ENCODE results near the gene CMPK2. TPM values are rescaled to one million over a fixed set of nuclear protein-coding genes. Genes with fewer than 3 reads are reported as not detected.

Gene CMPK2
- total RNA-seq, 1 experiment from 2014 or later = 0.55 TPM

DNA sequence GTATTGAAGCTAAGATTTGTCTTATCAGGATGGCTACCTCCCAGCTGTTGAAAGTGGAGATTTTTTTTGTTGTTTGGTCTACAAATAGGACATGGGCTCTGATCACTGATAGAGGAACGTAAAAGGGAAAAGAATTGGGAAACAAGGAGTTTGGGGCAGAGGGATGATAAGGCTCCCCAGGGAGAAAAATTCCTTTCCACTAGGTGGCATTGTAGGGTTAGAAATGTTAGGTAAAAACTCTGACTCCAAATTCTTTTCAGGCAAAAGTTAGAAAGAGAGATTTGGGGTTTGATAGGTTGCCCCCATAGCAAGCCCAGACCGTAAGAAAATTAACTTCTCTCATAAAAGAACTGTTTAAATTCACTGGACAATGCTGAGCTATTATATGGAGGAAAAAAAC, 19.8 kb downstream of the CMPK2 start:
- Histone ChIP-seq H3K9me3 (replicated peaks) (peaks cover 12% of the 10 kb centered on the region), H3K27ac (no peak overlapping the region), H3K36me3 (no peaks in the 10 kb centered on the region), H3K4me1 (replicated peaks) (no peaks in the 10 kb centered on the region), H3K4me3 (no peak overlapping the region), H3K27me3 (replicated peaks) (no peaks in the 10 kb centered on the region)
- no peak for DNase-seq (ENCODE audit: low read depth in 1 of 2, low spot score in 2 of 2)

DNA sequence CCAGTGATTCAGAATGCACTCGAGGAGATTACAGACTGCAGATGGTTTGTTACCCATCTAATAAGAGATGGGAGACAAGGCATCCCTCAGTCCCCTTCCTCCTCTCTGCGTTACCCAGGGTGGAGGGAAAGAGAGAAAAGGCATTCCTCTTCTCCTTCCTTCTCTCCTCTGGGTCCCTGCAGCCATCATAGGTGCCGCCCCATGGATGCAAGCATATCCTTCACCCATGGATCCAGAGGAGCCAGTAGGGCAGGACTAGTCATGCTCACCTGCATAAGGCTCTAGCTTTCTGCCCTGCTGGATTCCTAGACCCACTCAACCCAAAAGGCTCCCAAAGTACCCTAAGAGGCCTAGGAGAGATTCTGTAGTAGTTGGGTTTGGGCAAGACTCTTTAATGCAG, 20.4 kb downstream of the CMPK2 start:
- Histone ChIP-seq H3K36me3 (no peaks in the 10 kb centered on the region), H3K4me3 (no peak overlapping the region), H3K4me1 (replicated peaks) (no peaks in the 10 kb centered on the region), H3K27me3 (replicated peaks) (no peaks in the 10 kb centered on the region), H3K9me3 (replicated peaks) (peaks cover 12% of the 10 kb centered on the region), H3K27ac (no peak overlapping the region)
- no peak for DNase-seq (ENCODE audit: low read depth in 1 of 2, low spot score in 2 of 2)

DNA sequence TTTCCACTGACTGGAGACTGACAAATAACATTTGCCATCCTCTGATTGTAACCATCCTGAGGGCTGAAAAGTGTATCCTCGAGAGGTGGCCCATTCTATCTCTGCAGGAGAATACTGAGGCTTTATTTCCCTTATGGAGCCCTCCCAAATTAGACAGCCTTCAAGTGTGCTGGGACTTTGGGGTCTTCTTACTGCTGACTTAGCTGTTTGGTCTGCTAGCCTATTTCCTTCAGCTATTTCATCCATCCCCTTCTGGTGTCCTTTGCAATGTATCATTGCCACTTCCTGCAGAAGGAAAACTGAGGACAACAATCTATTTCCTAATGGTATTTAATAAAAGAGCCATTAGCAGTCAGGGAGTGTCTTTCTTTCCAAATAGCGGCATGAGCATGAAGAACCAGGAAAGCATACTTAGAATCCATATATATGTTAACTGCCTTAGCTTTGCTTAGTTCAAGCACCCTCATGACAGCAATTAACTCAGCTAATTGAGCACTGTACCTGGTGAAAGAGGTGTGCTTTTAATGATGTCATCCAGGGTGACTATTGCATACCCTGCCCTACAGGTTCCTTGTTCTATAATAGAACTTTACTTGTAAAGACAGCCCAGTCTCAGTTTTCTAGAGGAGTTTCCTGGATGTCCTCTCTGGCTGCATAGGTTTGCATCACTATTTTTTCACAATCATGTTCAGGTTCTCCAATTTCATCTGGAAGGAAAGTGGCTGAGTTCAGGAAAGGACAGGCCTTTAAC, 24.0 kb downstream of the CMPK2 start:
- Histone ChIP-seq H3K27ac (no peak overlapping the region), H3K9me3 (replicated peaks) (peaks cover 12% of the 10 kb centered on the region), H3K27me3 (replicated peaks) (no peaks in the 10 kb centered on the region), H3K36me3 (no peaks in the 10 kb centered on the region), H3K4me3 (no peak overlapping the region), H3K4me1 (replicated peaks) (no peaks in the 10 kb centered on the region)
- no peak for DNase-seq (ENCODE audit: low read depth in 1 of 2, low spot score in 2 of 2)

DNA sequence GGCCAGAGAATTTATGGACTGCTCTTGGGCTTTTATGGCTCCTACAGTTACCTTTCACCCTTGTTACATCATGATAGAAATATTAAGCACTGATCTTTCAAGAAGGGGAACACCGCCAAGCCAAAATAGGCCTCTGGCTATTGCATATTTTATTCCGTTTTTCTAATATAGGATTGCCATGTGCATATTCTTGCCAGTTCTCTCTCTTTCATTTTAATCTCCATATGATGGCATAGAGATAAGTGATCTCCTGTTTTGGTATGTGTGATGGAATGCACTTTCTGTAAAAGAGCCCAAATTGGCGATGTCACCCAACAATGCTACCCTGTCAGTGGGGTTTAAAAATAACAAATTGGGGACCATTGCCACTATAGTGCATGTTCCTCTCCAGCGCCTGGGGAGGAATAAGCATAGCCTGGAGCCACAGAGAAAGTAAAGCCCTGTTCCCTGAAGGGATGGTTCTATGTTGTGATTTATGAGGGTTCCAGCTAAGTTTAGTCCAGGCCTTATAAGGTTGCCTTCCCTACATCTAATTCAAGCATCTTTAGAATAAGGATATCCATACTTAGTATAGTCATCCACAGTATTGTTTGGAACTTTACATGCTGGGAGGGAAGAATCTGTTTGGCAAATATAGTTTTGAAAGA, 26.9 kb downstream of the CMPK2 start:
- H3K27me3 ChIP-seq (replicated peaks) = no peaks in the 10 kb centered on the region
- DNase-seq (ENCODE audit: low read depth in 1 of 2, low spot score in 2 of 2) = no peak
- H3K27ac ChIP-seq = no peak overlapping the region

DNA sequence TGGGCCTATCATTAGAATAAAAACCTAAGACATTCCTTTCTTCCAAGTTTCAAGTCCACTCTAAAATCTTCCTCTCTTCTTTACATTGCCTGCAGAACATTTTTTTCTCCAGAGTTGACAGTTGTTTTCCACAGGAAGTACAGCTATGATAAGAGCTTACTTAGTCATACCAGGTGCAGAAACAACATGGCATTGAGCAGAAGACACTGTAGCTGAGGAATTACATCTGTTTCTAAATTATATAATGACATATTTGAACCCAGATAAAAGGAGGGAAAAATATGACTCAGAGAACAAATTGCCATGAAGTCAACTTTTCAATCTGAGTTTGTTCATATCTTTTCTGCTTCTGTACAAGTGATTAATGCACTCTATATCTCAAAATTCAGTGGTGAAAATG, 30.2 kb downstream of the CMPK2 start:
- no peak overlapping the region for H3K4me3 ChIP-seq
- H3K4me1 ChIP-seq (replicated peaks) = no peaks in the 10 kb centered on the region
- H3K9me3 ChIP-seq (replicated peaks) = peaks cover 3% of the 10 kb centered on the region
- H3K27me3 ChIP-seq (replicated peaks) = no peaks in the 10 kb centered on the region
- no peak for DNase-seq (ENCODE audit: low read depth in 1 of 2, low spot score in 2 of 2)
- H3K36me3 ChIP-seq = no peaks in the 10 kb centered on the region
- no peak overlapping the region for H3K27ac ChIP-seq

More for the DNA sequence above, 26.9 kb downstream of the CMPK2 start:
- Histone ChIP-seq H3K36me3 (no peaks in the 10 kb centered on the region), H3K9me3 (replicated peaks) (peaks cover 3% of the 10 kb centered on the region), H3K4me3 (no peak overlapping the region), H3K4me1 (replicated peaks) (no peaks in the 10 kb centered on the region)

DNA sequence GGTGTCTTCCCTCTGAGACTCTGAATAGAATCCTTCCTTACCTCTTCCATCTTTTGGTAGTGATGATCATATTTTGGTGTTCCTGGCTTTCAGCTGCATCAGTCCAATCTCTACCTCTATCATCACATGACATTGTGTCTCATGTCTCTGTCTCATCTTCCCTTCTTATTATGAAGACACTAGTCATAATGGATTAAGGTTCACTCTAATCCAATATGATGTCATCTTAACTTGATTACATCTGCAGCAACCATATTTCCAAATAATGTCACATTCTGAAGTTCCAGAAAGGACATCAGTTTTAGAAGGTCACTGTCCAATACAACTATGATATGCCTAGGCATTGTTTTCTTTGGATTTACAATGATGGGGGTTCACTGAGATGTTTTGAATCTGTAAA, 31.5 kb downstream of the CMPK2 start:
- DNase-seq (ENCODE audit: low read depth in 1 of 2, low spot score in 2 of 2) = no peak
- Histone ChIP-seq H3K27ac (no peak overlapping the region), H3K4me1 (replicated peaks) (no peaks in the 10 kb centered on the region), H3K36me3 (no peaks in the 10 kb centered on the region), H3K27me3 (replicated peaks) (no peaks in the 10 kb centered on the region), H3K9me3 (replicated peaks) (peaks cover 3% of the 10 kb centered on the region), H3K4me3 (no peak overlapping the region)

DNA sequence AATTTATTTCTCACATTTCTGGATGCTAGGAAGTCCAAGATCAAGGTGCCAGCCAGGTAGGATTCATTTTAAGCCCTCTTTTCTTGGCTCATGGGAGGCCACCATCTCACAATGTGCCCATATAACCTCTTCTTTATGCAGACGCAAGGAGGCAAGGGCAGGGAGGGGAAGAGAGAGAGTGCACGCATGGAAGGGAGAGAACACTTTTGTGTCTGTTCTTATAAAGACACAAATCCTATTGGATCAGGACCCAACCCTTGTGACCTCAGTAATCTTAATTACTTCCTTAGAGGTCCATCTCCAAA, 32.5 kb downstream of the CMPK2 start:
- no peak for DNase-seq (ENCODE audit: low read depth in 1 of 2, low spot score in 2 of 2)
- Histone ChIP-seq H3K9me3 (replicated peaks) (peaks cover 3% of the 10 kb centered on the region), H3K27ac (no peak overlapping the region), H3K36me3 (no peaks in the 10 kb centered on the region), H3K4me1 (replicated peaks) (no peaks in the 10 kb centered on the region), H3K4me3 (no peak overlapping the region), H3K27me3 (replicated peaks) (no peaks in the 10 kb centered on the region)

DNA sequence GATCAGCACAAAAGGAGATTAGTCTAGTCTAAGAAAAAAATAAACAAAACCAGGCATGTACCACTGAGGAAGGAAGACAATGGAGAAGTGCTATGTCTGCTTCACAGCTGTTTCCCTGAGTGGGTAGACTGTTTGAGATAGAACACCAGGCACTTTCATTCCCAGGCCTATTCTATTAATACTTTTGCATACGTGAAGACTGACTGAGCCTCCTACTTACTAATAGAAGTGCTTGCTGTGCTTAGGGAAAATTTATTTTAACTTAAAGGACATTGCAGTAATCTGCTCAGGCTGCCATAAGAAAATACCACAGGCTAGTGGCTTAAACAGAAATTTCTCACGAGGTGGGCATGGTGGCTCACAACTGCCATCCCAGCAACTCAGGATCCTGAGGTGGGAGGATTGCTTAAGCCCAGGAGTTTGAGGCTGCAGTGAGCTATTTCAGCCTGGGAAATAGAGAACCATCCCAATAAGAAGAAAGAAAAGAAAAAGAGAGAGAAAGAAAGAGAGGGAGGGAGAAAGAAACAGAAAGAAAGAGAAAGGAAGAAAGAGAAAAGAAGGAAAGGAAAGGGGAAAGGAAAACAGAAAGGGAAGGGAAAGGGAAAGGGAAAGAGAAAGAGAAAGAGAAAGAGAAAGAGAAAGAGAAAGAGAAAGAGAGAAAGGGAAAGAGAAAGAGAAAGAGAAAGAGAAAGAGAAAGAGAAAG, 33.0 kb downstream of the CMPK2 start:
- H3K9me3 ChIP-seq (replicated peaks) = peaks cover 3% of the 10 kb centered on the region; the same call in 1 of the 2 replicates
- DNase-seq (ENCODE audit: low read depth in 1 of 2, low spot score in 2 of 2) = no peak
- no peak overlapping the region for H3K27ac ChIP-seq
- H3K27me3 ChIP-seq (replicated peaks) = no peaks in the 10 kb centered on the region
- no peaks in the 10 kb centered on the region for H3K36me3 ChIP-seq
- no peak overlapping the region for H3K4me3 ChIP-seq
- H3K4me1 ChIP-seq (replicated peaks) = no peaks in the 10 kb centered on the region

DNA sequence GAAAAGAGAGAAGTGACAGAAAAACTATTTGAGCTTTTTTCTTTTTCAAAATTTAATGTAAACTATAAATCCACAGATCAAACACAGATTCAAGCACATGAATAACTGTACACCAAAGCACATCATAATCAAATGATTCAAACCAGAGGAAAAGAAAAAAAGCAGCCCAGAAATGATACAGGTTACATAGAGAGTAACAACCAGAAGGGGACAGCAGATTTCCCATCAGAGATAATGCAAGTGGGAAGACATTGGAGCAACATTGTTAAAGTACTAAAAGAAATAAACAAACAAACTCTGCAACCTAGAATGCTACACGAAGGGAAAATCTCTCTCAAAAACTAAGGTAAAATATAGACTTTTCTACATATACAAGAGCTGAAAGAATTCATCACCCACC, 34.5 kb downstream of the CMPK2 start:
- H3K4me1 ChIP-seq (replicated peaks) = no peaks in the 10 kb centered on the region
- H3K9me3 ChIP-seq (replicated peaks) = peaks cover 3% of the 10 kb centered on the region; the same call in 1 of the 2 replicates
- DNase-seq (ENCODE audit: low read depth in 1 of 2, low spot score in 2 of 2) = no peak
- H3K27ac ChIP-seq = no peak overlapping the region
- no peak overlapping the region for H3K4me3 ChIP-seq
- H3K36me3 ChIP-seq = no peaks in the 10 kb centered on the region
- H3K27me3 ChIP-seq (replicated peaks) = no peaks in the 10 kb centered on the region

DNA sequence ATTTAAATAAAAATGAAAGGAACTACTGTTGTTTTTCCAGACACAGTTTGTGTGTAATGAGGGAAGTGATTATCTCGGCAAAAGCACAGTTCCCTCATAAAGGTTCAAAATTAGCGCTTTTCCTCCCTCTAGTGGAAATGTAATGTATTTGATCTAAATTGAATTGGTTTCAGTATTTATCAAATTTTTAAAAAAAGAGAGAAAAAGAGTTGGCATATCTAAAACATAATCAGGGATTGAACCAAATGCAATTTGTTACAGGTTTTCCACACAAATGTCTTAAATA, 37.5 kb downstream of the CMPK2 start:
- H3K27me3 ChIP-seq (replicated peaks) = no peaks in the 10 kb centered on the region
- DNase-seq (ENCODE audit: low read depth in 1 of 2, low spot score in 2 of 2) = no peak
- H3K4me1 ChIP-seq (replicated peaks) = no peaks in the 10 kb centered on the region
- no peaks in the 10 kb centered on the region for H3K36me3 ChIP-seq
- H3K27ac ChIP-seq = no peak overlapping the region
- H3K4me3 ChIP-seq = no peak overlapping the region
- no peaks in the 10 kb centered on the region for H3K9me3 ChIP-seq (replicated peaks)

DNA sequence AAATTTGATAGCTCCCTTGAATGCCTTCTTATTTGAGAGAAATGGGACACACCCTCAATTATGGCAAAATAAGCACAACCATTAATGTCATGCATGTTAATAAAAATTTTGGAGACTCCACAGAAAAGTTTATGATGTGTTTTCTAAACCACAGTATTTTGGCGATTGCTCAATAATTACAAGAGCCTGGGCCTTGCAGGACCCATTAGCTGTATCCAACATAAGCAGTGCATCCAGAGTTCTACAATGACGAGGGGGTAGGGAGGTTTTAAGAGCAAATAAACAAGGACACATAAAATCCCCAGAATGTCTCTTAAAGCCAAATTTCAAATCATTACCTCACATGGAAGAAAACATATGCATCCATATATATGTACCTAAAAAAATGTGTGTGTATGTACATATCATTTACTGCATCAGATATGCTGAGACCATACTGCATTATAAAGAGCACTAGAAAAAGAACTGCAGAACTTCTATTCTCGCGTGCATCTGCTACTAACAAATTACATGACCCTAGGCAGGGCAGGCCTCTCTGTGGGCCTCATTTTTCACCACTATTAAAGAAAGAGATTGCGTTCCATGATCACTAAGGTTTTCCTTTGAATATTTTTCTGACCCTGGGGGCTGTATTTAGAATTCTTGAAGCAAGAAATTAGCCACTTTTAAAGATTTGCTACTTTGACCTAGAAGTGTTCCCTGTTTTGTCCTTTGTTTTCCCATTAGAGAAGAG, 38.0 kb downstream of the CMPK2 start:
- Histone ChIP-seq H3K4me1 (replicated peaks) (no peaks in the 10 kb centered on the region), H3K4me3 (no peak overlapping the region), H3K27me3 (replicated peaks) (no peaks in the 10 kb centered on the region), H3K27ac (no peak overlapping the region), H3K9me3 (replicated peaks) (no peaks in the 10 kb centered on the region), H3K36me3 (no peaks in the 10 kb centered on the region)
- no peak for DNase-seq (ENCODE audit: low read depth in 1 of 2, low spot score in 2 of 2)

DNA sequence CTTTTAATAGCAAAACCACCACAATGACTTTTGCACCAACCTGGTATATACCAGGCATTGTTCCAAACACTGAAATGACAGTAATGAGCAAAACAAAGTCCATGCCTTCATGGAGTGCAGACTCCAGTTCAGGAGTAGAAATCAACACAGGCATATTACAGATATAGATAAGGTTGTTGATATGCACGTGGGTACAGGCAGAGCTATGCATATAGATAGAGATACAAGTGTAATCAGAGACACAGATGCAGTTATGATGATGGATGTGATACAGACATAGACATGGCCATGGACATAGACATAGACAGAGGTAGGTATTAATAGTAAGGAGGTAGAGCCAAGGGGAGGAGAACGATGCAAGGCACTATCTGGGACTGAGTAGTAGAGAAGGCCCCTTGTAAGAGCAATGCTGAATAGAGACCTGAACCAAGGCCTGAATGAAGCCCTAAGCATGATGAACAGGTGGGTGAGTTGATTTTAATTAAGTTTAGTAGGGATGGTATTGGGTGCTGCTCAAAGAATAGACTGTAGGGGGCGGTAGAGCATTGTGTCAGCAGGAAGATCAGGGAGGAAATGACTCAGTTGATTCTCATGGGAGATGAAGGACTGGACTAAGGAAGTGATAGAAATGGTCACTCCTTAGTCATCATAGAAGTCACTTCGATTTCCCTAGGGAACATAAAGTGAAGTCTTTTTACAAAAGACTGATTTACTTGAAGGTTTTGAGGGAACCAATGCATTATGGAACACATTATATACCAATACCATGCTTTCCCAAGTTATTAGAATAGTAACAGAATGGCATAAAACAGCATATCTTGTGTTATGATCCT, 39.4 kb downstream of the CMPK2 start:
- peak in 1 of 2 experiments; percentile 5 for DNase-seq (ENCODE audit: low read depth in 1 of 2, low spot score in 2 of 2)
- Histone ChIP-seq H3K27ac (no peak overlapping the region), H3K4me3 (no peak overlapping the region), H3K9me3 (replicated peaks) (no peaks in the 10 kb centered on the region), H3K4me1 (replicated peaks) (no peaks in the 10 kb centered on the region), H3K36me3 (no peaks in the 10 kb centered on the region), H3K27me3 (replicated peaks) (no peaks in the 10 kb centered on the region)

DNA sequence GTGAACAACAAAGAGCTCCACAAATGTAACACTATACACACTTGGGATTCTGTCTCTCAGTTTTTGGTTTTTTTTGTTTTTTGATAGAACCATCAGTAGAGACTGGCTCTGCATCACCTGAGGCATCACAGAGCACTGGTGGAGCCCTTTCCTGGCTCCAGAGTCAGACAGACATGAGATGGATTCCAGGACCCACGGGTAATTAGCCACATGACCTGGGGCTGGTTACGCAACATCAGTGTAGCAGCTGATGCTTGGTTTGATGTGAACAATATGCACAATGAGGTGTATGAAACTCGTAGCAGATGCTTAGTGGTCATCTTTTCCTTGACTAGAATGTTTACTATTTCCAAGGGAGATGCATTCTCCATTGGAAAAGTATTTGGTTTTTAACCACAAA, 40.7 kb downstream of the CMPK2 start:
- H3K4me1 ChIP-seq (replicated peaks) = no peaks in the 10 kb centered on the region
- no peaks in the 10 kb centered on the region for H3K9me3 ChIP-seq (replicated peaks)
- H3K36me3 ChIP-seq = no peaks in the 10 kb centered on the region
- no peak overlapping the region for H3K4me3 ChIP-seq
- no peaks in the 10 kb centered on the region for H3K27me3 ChIP-seq (replicated peaks)
- no peak for DNase-seq (ENCODE audit: low read depth in 1 of 2, low spot score in 2 of 2)
- no peak overlapping the region for H3K27ac ChIP-seq
